Glomerular endothelial cell (primary cell): ENCODE measurements around the gene GREB1. TPM values are rescaled to one million over a fixed set of nuclear protein-coding genes. Genes with fewer than 3 reads are reported as not detected.
A peak's percentile ranks its signal among the peaks of the same experiment; 100 is the strongest.

Experiments
- DNase-seq: peaks from one replicate; pipeline ENCODE4 v3.0.0-alpha.2; 2011; ENCODE audit warnings: low read depth, low spot score; ENCODE audit errors: extremely low read depth
- total RNA-seq: library from RNA; depleted of rRNA; stranded (reverse); fragments of >200 nt; gene quantifications from 2 replicates; pipeline ENCODE4 v1.2.3, GENCODE V29; 2015

Gene GREB1
- total RNA-seq, 1 donor from 2014 or later: 0.64 TPM

DNA sequence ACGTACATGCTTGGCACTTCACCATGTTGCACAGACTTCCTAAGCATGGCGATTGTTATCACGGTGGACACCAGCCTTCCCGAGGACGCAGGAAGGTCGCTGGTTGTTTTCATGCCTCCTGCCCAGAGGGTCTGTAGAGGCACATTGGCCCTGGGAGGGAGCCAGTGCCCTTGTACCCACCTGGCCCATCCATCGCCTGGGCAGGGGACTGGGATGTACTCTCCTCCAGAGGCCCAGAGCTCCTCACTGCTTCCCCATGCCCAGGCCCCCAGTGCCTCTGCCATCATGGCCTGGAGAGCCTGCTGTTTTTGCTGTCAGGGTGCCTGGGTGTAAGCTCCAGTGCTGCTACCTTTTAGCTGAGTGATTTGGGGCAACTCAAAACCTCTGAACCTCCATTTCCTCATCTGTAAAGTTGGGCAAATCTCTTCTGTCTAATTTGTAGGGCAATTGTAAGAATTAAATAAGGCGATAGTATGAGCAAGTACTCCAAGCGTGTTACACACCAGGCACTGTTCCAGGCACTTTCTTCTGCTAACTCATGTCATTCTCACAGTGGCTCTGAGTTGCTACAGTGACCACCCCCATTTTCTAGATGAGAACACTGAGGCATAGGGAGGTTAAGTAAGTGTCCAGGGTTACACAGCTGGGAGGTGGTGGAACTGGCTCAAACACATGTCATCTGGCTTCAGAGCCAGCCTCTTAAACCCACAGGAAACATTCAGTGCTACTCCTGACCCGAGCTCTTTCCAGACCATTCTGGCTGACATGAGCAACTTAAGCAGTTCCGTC lies 45.3 kb downstream of the GREB1 start:
- no peak for DNase-seq

DNA sequence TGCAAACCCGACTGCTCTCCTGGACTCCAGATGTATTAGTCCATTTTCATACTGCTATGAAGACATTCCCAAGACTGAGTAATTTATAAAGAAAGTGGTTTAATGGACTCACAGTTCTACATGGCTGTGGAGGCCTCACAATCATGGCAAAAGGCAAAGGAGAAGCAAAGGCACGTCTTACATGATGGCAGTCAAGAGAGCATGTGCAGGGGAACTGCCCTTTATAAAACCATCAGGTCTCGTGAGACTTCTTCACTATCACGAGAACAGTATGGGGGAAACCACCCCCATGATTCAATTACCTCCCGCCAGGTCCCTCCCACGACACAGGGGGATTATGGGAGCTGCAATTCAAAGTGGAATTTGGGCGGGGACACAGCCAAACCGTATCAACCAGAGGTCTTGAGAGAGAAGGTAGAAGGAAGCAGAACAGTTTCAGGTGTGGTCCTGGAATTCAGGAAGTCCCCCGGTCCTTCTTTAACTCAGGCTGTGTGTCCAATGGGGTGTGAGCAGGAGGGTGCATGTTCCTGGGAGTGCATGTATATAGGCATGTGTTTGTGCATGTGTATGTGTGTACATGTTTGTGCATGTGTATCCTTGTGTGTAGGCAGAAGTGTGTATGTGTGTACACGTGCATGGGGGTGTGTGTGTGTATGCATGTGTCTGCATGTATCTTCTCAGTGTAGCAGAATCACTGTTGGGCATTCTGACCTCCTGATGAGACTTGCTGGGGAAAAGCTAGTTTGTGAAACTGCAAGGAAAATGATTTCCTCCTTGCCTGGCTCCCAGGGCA lies 46.2 kb downstream of the GREB1 start:
- DNase-seq: no peak

DNA sequence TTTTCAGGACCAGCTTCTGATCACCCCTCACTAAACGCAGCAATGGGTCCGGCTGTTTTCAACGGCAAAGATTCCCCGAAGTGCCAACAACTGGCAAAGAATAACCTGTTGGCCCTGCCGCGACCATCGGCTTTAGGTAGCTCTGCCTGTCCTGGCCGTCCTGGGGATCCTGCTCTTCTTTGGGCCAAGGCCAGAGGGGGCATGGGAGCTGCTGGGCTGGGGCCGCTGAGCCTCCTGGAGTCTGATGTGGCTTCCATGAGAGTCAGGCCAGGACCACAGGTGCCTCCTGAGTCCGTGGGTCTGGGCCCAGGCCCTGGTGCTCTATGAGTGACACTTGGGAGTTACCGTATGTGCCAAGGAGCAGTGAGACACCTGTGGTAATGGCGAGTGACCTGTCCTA lies 46.9 kb downstream of the GREB1 start:
- no peak for DNase-seq

DNA sequence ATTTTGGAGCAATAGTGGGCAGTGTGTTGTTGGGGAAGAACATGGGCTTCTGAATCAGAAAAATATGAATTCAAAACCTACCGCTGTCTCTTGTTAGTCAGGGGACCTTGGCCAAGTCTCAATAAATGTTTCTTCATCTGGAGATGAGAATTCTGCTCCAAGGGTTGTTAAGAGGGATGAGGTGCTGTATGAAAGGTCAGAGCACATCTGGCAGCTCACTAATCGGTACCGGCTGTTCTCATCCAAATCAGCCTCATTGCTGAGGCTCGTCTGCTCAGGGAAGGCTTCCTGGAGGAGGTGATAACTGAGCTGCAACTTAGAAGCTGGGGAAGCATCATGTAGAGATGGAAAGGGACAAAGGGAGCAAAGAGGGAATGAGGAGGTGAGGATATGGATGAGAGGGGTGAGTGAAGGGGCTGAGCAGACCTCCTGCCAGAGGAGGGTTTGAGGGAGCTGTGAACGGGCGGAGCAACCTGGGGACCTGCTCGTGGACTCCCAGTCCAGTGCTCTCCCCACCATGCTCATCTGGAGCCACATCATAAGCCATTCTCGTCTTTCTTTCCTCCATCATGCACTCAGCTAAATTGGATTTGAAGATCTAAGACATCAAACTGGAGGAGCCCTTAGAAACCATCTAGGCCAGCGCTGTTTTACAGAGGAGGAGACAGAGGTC lies 47.4 kb downstream of the GREB1 start:
- no peak for DNase-seq

DNA sequence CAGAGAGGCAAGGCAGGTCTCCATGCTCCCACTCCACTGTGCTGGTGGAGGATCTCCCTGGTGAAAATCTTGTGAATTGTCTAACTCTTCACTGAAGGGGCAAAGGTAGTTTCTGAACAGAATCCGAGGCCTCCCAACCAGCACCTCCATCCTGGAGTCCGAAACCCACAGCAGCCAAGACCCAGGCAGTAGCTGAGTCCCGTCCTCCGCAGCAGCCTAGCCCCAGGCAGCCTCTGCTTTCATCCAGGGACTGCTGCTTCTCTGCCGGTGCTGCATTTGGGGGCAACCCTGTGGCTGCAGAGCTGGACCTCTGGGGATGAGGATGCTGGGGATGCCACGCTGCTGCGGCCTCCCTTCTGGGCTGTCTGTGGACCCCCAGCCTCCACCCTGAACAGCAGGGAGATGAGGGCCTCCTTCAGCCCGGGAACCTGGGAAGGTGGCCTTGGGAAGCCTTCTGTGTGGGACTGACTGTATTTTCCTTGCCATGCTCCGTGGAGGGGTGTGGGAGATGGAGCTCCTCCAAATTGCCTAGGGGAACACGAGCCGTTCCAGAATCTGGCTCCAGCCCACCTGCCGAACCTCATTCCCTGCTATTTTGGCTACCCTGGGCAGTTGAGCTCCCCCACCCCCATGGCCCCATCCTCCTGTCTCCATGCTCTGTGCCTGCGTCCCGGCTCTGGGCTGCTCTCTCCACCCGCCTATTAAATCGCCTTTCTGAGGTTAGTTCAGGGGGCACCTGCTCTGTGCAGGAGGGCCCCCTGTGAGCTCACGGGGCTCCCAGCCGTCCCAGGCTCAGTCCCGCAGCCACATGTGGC lies 48.2 kb downstream of the GREB1 start:
- DNase-seq: no peak

DNA sequence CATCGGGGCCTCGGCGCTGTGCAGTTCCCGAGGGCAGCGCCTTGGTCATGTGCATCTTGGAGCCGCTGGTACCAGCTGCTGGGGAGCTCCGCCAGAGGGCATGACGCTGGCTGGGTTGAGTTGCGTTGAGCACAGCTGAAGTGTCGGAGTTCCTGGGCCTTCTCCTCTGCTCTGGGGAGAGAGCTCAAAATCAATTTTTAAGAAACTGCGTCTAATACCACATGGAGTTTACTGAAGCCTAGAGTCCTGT lies 48.7 kb downstream of the GREB1 start:
- no peak for DNase-seq

DNA sequence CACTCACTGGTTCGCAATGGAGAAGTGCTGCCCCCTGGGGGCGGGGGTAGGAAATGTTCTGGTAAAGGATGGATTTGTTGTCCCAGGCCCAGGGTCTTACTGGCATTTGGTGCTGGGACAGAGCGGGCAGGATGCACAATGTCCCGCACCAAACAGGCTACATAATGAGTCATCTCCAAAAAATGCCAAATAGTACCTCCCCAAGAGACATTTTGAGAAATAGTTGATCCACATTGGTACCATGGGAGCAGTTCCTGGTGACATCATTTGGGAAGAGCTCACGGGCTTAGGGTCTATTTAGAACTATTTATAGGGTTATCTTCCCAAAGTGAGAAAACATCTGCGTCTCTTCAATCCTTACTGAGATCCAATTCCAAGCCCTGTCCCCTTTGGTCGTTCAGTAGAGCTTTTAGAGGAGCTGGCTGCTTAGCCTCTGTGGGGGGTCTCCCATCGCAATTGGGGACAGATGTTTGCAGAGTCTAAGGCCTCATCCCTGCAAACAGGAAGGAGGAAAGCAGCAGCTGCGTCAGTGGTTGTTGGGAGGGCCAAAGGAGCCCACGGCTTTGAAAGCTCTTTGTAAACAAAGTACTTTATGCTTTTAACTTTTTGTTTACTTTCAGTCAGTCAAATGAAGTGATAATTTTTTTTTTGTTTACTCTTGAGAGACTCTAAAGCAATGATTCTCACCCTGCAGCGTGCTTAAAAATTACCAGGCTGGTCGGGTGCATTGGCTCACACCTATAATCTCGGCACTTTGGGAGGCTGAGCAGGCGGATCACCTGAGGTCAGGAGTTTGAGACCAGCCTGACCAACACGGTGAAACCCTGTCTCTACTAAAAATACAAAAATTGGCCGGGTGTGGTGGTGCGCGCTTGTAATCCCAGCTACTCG lies 49.3 kb downstream of the GREB1 start:
- no peak for DNase-seq

DNA sequence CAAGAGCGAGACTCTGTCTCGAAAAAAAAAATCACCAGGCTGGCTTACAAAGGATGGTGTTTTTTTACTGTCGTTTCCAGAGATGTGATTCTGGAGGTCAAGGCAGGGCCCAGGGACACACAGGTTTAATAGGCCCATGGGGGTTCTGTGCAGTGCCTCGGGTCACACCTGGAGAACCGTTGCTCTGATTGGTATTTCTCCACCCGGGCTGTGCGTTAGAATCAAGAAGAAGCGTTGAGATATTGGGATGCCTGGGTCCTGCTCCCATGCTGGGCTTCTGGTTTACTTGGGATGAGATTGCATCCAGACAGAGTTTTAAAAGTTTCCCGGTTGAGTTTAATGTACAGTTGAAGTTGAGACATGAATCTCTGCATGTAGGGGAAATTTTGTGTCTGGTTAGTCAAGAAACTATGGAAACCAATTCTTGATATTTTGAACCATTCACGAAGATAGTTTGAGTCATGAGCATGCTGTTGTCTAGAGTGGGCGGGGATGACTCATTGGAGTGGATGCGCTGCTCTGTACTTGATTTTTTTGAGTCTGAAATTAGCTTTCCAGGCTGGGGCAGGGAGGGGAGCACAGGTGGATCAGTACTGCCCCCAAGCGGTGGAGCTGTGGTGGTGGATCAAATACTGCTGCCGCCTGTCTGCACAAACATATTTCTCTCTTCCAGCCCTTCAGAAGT lies 50.1 kb downstream of the GREB1 start:
- DNase-seq: peak; percentile 57

DNA sequence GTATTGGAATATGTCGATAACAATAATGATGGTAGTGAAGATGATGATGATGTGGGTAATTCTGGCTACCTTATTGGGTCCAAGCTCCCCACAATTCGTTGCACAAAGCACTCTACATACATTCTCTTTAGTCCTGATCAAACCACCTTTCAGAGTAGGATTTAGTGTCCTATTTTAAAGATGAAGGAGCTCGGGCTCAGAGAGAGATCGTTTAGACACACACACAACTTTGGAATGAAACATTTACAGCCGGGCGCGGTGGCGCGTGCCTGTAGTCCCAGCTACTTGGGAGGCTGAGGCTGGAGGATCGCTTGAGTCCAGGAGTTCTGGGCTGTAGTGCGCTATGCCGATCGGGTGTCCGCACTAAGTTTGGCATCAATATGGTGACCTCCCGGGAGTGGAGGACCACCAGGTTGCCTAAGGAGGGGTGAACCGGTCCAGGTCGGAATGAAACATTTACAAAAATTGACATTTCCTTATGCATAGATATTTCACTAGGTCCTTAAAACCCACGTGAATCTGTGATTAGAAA lies 50.7 kb downstream of the GREB1 start:
- DNase-seq: no peak

DNA sequence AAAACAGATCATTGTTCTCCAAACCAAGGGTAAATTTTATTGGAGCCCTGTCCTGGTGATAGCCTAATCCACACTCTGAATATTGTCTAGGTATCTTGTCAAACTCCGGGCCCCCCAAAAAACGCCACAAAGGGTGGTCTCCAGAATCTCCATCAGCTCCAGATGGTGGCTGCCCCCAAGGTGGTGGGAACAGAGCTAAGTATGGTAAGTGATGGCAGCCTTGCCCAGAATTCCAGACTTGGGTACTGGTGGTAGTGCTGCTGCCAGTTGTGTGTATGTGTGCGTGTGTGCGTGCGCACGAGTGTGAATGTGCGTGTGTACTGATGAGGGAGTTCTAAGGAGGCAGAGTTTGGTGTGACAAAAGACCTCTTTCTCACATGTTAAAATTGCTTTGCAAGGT lies 51.2 kb downstream of the GREB1 start:
- DNase-seq: no peak

DNA sequence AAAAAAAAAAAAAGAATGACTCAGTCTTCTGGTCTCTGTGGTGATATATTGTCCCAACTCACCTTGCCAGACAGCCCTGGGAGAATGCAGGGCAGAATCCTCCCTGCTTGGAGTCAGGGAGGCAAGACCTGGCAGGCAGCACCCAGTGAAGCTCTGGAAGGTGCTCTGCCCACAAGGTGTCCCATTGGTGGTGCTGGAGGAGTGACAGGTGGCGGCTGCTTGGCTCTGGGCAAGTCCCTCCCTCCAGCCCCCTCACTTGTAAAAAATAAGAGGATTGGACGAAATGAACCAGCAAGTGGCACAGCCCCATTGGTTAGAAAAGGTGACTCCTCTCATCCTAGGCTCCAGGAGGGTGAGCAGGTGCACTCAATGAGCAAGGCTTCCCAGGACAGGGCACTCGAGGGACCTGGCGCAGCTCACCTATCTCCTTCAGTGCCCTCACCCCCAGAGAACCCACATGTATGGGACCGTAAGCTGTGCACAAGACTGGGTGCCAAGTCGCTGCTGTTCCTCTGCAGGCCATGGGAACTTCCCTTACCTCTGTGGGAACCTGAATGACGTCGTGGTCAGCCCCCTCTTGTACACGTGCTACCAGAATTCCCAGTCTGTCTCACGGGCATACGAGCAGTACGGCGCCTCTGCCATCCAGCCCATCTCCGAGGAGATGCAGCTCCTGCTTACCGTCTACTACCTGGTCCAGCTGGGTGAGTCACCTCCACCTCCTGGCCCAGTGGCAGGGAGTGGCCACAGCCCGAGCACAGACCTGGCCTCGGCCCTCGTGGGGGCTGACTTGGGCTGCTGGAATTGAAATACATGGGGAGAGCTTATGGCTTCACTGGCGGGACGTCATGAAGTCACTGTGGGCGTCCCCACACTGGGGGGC lies 54.6 kb downstream of the GREB1 start:
- DNase-seq: no peak

DNA sequence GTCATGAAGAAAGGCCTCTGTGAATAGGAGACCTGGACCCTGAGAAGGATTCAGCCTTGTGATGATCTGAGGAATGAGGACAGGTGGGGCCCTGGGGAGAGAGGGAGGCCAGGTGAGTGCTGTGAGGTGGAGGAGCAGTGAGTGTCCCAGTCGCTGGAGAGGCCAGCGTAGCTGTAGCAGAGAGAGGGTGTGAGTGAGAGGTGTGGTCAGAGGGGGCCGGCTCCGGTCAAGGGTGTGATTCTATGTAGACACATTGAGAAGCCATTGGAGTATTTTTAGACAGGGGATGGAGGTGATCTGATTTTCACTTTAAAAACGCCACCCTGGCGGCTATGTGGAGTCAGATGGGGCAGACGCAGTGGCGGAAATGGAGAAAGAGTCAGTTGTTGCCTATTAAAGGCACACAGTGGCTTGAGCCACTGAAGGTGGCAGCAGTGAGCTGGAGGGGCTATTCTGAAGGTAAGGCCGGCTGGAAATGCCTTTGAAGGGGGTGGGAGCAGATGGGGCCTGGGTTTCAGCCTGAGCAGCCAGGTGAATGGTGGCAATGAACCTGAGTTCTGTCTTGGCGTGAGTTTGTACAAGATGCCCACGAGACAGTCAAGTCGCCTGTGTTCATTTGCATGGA lies 55.6 kb downstream of the GREB1 start:
- DNase-seq: no peak

DNA sequence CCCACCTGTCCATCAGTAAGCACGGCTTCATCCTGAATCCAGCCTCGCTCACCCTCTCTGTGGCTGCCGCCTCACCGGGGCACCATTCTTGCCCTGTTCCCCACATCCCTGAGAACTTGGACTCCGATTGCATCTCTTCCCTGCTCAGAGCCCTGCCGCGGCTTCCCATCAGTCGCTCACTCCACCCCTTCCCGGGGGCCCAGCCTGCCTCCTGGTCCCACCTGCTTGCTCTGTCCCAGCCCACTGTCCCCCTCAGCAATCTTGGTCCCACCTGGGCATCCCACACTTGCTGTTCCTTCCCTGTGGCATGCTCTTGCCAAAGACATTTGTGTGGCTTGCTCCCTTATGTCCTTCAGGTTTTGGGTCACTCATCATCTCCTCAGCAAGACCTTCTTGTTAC lies 56.3 kb downstream of the GREB1 start:
- no peak for DNase-seq

DNA sequence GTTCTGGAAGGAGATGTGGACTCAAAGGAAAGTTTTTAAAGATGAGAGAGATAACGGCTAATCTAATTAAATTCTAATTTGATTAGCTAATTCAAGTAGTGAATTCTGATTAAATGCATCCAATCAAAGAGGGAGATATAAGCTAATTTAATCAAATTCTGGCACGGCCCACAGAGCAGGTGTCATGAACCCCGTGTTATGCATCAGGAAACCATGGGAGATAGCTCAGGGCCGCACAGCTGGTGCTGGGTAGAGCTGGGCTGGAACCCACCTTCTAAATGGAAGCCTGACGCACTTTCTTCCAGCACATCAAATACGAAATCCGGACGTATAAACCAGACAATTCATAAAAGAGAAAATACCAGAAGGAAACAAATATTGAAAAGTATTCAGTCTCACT lies 57.2 kb downstream of the GREB1 start:
- no peak for DNase-seq

DNA sequence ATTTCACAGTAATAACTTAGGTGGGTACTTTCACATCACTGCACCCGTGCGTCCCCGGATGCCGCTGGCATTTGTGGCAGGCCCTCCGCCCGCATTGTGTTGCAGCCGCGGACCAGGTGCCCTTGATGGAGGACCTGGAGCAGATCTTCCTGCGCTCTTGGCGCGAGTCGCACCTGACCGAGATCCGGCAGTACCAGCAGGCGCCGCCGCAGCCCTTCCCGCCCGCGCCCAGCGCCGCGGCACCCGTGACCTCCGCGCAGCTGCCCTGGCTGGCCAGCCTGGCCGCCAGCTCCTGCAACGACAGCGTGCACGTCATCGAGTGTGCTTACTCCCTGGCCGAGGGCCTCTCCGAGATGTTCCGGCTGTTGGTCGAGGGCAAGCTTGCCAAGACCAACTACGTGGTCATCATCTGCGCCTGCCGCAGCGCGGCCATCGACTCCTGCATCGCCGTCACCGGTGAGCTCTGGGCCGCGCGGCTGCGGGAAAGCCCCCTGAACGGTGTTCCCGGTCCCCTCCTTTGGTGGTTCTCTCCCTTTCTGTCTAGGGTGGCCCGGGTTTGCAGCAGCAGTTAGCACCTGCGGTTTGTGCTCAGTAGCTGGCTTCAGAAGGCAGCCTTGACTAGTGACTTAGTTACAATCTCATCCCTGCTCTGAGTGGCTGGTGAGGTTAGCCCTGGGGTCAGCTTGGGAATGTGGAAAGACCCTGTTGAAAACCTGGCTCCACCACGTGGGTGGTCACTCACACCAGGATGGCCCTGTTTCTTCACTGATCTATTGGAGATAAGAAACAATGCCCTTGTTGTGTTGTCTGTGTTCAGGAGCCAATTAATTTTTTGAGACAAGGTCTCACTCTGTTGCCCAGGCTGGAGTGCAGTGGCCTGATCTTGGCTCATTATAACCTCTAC lies 59.1 kb downstream of the GREB1 start:
- DNase-seq: no peak

DNA sequence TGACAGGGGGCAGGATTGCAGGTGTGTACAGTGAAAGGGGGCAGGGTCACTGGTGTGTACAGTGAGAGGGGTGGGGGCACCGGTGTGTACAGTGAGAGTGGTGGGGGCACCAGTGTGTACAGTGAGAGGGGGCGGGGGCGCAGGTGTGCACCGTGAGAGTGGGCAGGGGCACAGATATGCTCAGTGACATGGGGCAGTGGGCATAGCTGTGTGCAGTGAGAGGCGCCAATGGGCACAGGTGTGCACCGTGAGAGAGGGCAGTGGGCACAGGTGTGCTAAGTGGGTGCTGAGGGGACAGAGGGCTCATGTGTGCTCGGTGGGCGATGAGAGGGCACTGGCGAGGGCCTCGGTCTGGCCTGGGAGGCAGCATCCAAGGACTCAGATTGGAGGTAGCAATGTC lies 63.0 kb downstream of the GREB1 start:
- DNase-seq: no peak
